ENCODE measurements around the gene CCDC116.

The CCDC116 gene

GRCh38 chr22:21587803-21588611 lies 44.6 kb upstream of the CCDC116 start:
- no peaks in the 10 kb centered on the region for H3K9me3 ChIP-seq (ENCODE audit: insufficient read depth, low read length)
- peak overlapping the region; percentile 46 for H3K4me3 ChIP-seq (ENCODE audit: low read length)
- peaks cover 41% of the 10 kb centered on the region for H3K36me3 ChIP-seq (replicated peaks; ENCODE audit: low read depth, low read length)
- peaks cover 71% of the 10 kb centered on the region for H4K20me1 ChIP-seq (ENCODE audit: insufficient read depth, low read length)
- no peaks in the 10 kb centered on the region for H3K27me3 ChIP-seq (ENCODE audit: low read depth, low read length)
- H3K4me2 ChIP-seq (ENCODE audit: low read length): peak overlapping the region; percentile 74
- no peak overlapping the region for H2AFZ ChIP-seq (ENCODE audit: low read depth, low read length)
- H3K4me1 ChIP-seq (ENCODE audit: low read length): peaks cover 59% of the 10 kb centered on the region
- H3K79me2 ChIP-seq (ENCODE audit: low read length): peaks cover 91% of the 10 kb centered on the region
- H3K9ac ChIP-seq (ENCODE audit: low read length): peak overlapping the region; percentile 57; the same call in 1 of the 2 replicates
- peak overlapping the region; percentile 98 for H3K27ac ChIP-seq (ENCODE audit: low read length)
- TF ChIP-seq EZH2phosphoT487 (IDR thresholded peaks at IDR 0.05; ENCODE audit: low read depth) (no peak), CTCF (IDR thresholded peaks at IDR 0.05; ENCODE audit: low read depth, low read length) (no peak)

GRCh38 chr22:21589396-21589795 lies 43.2 kb upstream of the CCDC116 start:
- no peak overlapping the region for H3K4me2 ChIP-seq (ENCODE audit: low read length)
- H3K27ac ChIP-seq (ENCODE audit: low read length): peak overlapping the region; percentile 5; the same call in 1 of the 2 replicates
- H3K36me3 ChIP-seq (replicated peaks; ENCODE audit: low read depth, low read length): peaks cover 50% of the 10 kb centered on the region
- no peak overlapping the region for H3K9ac ChIP-seq (ENCODE audit: low read length)
- no peaks in the 10 kb centered on the region for H3K9me3 ChIP-seq (ENCODE audit: insufficient read depth, low read length)
- no peak overlapping the region for H2AFZ ChIP-seq (ENCODE audit: low read depth, low read length)
- TF ChIP-seq CTCF (IDR thresholded peaks at IDR 0.05; ENCODE audit: low read depth, low read length) (no peak), EZH2phosphoT487 (IDR thresholded peaks at IDR 0.05; ENCODE audit: low read depth) (no peak)
- H4K20me1 ChIP-seq (ENCODE audit: insufficient read depth, low read length): peaks cover 77% of the 10 kb centered on the region
- no peaks in the 10 kb centered on the region for H3K27me3 ChIP-seq (ENCODE audit: low read depth, low read length)
- H3K4me1 ChIP-seq (ENCODE audit: low read length): peaks cover 54% of the 10 kb centered on the region
- H3K79me2 ChIP-seq (ENCODE audit: low read length): peaks cover 91% of the 10 kb centered on the region
- no peak overlapping the region for H3K4me3 ChIP-seq (ENCODE audit: low read length)

GRCh38 chr22:21590809-21591641 lies 41.5 kb upstream of the CCDC116 start:
- H4K20me1 ChIP-seq (ENCODE audit: insufficient read depth, low read length): peaks cover 79% of the 10 kb centered on the region
- peak overlapping the region; percentile 56 for H3K4me2 ChIP-seq (ENCODE audit: low read length)
- no peak overlapping the region for H2AFZ ChIP-seq (ENCODE audit: low read depth, low read length)

More at GRCh38 chr22:21590809-21591641, 41.5 kb upstream of the CCDC116 start:
- Histone ChIP-seq H3K79me2 (ENCODE audit: low read length) (peaks cover 91% of the 10 kb centered on the region), H3K4me1 (ENCODE audit: low read length) (peaks cover 49% of the 10 kb centered on the region), H3K36me3 (replicated peaks; ENCODE audit: low read depth, low read length) (peaks cover 57% of the 10 kb centered on the region), H3K27me3 (ENCODE audit: low read depth, low read length) (no peaks in the 10 kb centered on the region), H3K4me3 (ENCODE audit: low read length) (0 out of 2 replicates have a peak overlapping the region, but pooled peaks have one; percentile 19), H3K9me3 (ENCODE audit: insufficient read depth, low read length) (no peaks in the 10 kb centered on the region), H3K9ac (ENCODE audit: low read length) (peak overlapping the region; percentile 21; the same call in 1 of the 2 replicates), H3K27ac (ENCODE audit: low read length) (peak overlapping the region; percentile 25)
- TF ChIP-seq EZH2phosphoT487 (IDR thresholded peaks at IDR 0.05; ENCODE audit: low read depth): no peak
- TF ChIP-seq CTCF (IDR thresholded peaks at IDR 0.05; ENCODE audit: low read depth, low read length): no peak
